ENCODE data around the gene DACT2. TPM values are rescaled to one million over a fixed set of nuclear protein-coding genes. Genes with fewer than 3 reads are reported as not detected.

Gene DACT2
- total and polyA plus RNA-seq, 2 of the 8 experiments (the other 6 are each of a cell fraction or from before 2014, with no cell fraction given): 2.9 to 3.1 TPM

GRCh38 chr6:168286116-168286515 is 33.5 kb downstream of the DACT2 start (continued):
- no peak for TF ChIP-seq CEBPB (IDR thresholded peaks at IDR 0.05; ENCODE audit: low read depth, low read length)
